Raji (cell line): ENCODE measurements around the gene POLDIP2.

Source experiments
- POLR2A ChIP-seq: IDR thresholded peaks from 2 replicates; pipeline ENCODE4 v1.6.1; 2011; ENCODE audit warnings: low read depth, low read length, control low read depth; ENCODE audit not compliant: insufficient read depth

The POLDIP2 gene

GRCh38 chr17:28335959-28336871 lies 21.1 kb downstream of the POLDIP2 start:
- TF ChIP-seq POLR2A: no peak

DNA sequence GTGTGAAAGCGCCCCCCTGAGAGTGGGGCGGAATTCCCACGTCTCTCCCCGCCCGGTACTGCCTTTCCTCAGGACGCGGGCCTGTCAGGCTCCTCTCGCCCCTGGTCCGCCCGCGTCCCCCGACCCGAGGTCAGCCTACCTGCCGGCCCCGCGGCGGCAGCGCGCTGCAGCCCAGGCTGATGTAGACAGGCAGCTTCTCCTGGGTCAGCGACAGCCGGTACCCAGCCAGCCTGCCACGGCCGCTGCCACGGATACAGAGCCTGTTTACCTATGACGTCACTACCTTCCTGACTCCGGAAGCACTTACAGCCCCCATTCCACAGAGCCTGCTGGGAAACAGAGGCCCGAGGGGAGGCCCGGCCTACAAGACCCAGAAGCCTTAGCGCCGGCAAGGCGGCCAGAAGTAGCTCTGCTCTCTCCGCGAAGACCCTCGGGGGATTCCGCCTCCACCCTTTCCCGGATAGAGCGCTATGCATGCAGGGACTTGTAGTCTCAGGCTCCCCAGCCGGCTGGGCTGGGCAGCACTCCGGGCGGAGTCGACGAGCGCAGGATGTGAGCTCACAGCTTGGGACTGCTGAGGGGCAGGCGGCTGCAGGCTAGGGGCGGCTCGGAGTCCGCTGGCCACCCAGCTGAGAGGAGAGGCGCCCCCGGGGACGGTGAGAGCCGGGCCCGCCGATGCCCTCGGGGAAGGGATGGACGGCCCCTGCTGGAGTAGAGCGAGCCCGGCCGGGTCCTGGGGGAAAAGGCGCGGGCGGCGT lies 21.9 kb downstream of the POLDIP2 start, which contains the start of the genes IFT20 and TNFAIP1:
Gene IFT20, minus strand, starts transcription at position 272 of the 758 bp plus-strand sequence. CDS start 3,487 bp downstream, outside the sequence.
Gene TNFAIP1, plus strand, starts transcription at position 561 of the 758 bp plus-strand sequence. CDS start 3,761 bp downstream, outside the sequence.
- TF ChIP-seq POLR2A: peak; percentile 87

DNA sequence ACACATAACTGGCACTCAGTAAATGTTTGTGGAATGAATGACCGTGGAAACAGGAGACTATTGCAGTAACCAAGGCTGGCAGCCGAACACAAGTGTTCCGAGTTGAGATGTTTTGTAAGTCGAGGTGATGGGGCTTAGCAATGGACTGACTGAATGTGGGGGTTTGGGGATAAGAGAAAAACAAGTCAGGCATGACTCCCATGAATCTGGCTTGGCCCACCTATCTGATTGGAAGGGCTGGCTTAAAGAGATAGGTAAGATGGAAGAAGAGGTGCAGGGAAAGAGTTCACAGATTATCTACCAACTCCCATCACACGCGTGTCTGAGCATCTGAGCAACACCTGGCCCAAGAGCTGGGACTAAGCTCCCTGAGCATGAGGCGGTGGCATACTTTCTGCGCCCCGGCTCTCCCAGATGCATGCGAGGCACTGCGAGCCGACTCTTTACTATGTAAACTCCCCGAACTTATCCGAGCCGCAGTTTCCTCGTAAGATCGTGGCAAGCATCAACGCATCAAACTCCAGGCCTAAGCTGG lies 22.6 kb downstream of the POLDIP2 start:
- TF ChIP-seq POLR2A: no peak

DNA sequence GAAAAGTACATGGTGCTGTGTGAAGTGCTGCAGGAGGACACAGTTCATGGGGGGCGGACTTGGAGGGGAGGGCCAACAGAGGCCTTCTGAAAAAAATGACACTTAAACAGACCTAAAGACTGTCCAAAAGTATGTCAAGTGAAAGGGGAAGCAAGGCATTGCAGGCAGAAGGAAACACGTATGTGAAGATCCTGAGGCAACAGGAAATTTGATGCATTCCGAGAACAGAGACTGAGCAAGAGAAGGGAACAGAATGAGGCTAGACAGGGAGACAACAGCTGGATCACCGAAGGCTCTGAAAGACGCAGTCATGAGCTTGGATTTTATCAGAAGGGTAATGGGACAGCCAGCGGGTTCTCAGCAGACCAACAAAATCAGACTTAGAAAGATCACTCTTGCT lies 23.2 kb downstream of the POLDIP2 start:
- TF ChIP-seq POLR2A: no peak

DNA sequence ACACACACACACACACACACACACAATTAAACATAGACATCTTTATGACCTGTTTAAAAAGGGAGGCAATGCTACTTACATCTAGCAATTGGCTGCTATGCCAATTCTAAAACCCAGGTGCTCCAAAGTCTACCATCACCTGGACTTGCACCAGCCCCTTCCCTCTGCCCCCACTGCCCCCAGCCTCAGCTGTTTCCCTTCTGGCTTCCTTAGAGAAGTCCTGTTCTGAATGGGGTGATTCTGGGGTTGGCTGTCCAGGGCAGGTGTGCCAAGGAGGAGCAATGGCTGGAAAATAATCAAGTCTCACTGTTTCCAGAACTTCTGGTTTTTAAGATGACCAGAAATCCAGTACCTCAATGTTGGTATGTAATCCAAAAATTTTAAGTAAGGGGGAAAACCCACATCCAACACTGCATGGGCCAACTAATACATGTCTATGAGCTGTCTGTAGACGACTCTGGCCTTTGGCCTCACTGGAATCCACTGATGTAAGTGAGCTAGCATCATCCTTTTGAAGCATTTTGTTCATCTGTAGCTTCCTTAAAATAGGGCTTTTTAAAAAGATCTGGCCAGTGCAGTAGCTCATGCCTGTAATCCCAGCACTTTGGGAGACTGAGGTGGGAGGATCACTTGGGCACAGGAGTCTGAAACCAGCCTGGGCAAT lies 24.1 kb downstream of the POLDIP2 start:
- no peak for TF ChIP-seq POLR2A

- no peak for TF ChIP-seq POLR2A
These were observed 25.4 kb downstream of the POLDIP2 start for GRCh38 chr17:28331891-28332420.

DNA sequence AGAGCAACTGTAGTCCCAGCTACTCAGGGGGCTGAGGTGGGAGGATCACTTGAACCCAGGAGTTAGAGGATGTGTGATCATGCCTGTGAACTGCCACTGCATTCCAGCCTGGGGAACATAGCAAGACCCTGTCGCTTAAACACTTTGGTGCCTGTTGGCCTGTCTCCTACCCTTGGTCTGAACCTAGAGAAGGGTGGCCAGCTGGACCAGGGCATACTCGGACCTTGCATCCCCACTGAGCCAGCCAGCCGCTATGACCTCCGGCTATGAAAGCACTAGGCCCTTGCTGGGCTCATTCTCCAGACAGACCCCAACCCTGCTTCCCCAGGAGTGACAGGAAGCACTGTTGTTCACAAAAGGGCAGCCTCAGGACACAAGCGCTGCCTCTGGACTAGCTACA lies 26.7 kb downstream of the POLDIP2 start:
- no peak for TF ChIP-seq POLR2A

GRCh38 chr17:28328325-28328724 lies 29.0 kb downstream of the POLDIP2 start:
- no peak for TF ChIP-seq POLR2A

DNA sequence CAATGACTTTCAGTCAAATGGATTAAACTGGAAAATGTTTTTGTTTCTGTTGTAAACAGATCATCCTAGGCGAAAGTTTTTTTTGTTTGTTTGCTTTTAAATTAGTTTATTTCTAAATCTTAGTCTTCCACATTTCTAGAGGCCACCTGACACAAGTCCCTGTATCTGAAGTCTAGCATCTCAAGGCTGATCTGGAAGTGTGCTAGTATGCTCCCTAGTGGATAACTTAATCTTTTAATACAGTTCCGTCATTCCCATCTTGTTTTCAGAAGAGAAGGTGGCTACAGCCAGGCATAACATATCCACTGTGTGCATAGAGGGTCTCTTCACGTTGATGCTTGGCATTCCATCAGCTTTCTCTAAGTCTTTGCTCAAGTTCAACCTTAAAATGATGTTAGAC lies 29.6 kb downstream of the POLDIP2 start:
- no peak for TF ChIP-seq POLR2A

- no peak for TF ChIP-seq POLR2A
These were observed 30.2 kb downstream of the POLDIP2 start for GRCh38 chr17:28327031-28327607.

- no peak for TF ChIP-seq POLR2A
These were observed 31.2 kb downstream of the POLDIP2 start for GRCh38 chr17:28326114-28326513.

- TF ChIP-seq POLR2A: no peak
These were observed 32.1 kb downstream of the POLDIP2 start for GRCh38 chr17:28325211-28325610.

GRCh38 chr17:28324781-28325180 lies 32.5 kb downstream of the POLDIP2 start:
- TF ChIP-seq POLR2A: no peak

DNA sequence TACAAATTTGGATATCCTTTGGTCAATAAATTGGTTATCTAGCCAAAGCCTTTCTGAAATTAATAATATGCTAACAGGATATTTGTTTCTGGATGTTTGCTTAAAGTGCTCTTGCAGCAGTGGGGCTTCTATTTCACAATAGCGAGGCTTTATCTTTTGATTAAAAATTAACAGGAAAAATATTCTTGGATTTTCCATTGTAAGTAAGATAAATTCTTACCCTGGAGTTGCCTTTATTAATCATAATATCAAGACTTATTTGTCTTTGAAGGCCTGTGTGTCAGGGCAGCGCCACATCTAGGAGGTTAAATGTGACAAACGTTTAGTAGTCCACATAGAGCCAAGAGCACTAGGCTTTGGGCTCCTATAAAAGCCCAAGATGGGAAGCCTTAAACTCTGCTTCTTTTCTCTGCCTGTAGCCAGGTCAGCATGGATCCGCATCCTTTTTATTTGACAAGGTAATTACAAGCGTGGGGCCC lies 33.0 kb downstream of the POLDIP2 start:
- no peak for TF ChIP-seq POLR2A
